H9 (cell line): ENCODE data around the gene FGB. TPM values are rescaled to one million over a fixed set of nuclear protein-coding genes. Genes with fewer than 3 reads are reported as not detected.

Experiments
- DNase-seq: peaks from one replicate; pipeline ENCODE4 v3.0.0-alpha.2; 2017
- H2AFZ ChIP-seq: one replicate; pipeline ENCODE4 v1.6.1; 2013; ENCODE audit warnings: mild to moderate bottlenecking, low read length, control low read depth, moderate library complexity
- H2AK5ac ChIP-seq: 2 replicates; pipeline ENCODE4 v1.6.1; 2013; ENCODE audit warnings: low read length, control low read depth, mixed read lengths; ENCODE audit not compliant: insufficient read length
- H2BK120ac ChIP-seq: one replicate; pipeline ENCODE4 v1.6.1; 2013; ENCODE audit warnings: low read depth, mild to moderate bottlenecking, low read length, control low read depth, inconsistent platforms; ENCODE audit not compliant: poor library complexity, severe bottlenecking
- H2BK12ac ChIP-seq: 2 replicates; pipeline ENCODE4 v1.6.1; 2013; ENCODE audit warnings: low read length, control low read depth, mixed read lengths, low read depth; ENCODE audit not compliant: insufficient read length
- H2BK15ac ChIP-seq: 2 replicates; pipeline ENCODE4 v1.6.1; 2013; ENCODE audit warnings: low read depth, low read length, control low read depth
- H2BK20ac ChIP-seq: one replicate; pipeline ENCODE4 v1.6.1; 2013; ENCODE audit warnings: low read depth, mild to moderate bottlenecking, low read length, control low read depth, inconsistent platforms; ENCODE audit not compliant: poor library complexity, severe bottlenecking
- H2BK5ac ChIP-seq: 2 replicates; pipeline ENCODE4 v1.6.1; 2013; ENCODE audit warnings: low read length, control low read depth, mixed read lengths; ENCODE audit not compliant: insufficient read length
- H3K14ac ChIP-seq: 2 replicates; pipeline ENCODE4 v1.6.1; 2013; ENCODE audit warnings: low read length, control low read depth; ENCODE audit not compliant: insufficient read depth
- H3K18ac ChIP-seq: 2 replicates; pipeline ENCODE4 v1.6.1; 2013; ENCODE audit warnings: low read depth, mild to moderate bottlenecking, mixed read lengths, low read length, control low read depth; ENCODE audit not compliant: insufficient read length
- H3K23ac ChIP-seq: 2 replicates; pipeline ENCODE4 v1.6.1; 2013; ENCODE audit warnings: low read length, control low read depth, mixed read lengths, low read depth; ENCODE audit not compliant: insufficient read length
- H3K23me2 ChIP-seq: 2 replicates; pipeline ENCODE4 v1.6.1; 2013; ENCODE audit warnings: low read depth, mild to moderate bottlenecking, mixed read lengths, low read length, control low read depth; ENCODE audit not compliant: insufficient read length, poor library complexity, severe bottlenecking
- H3K27ac ChIP-seq: 2 replicates; pipeline ENCODE4 v1.5.1; 2013; ENCODE audit warnings: low read length, control low read depth, mixed read lengths, low read depth; ENCODE audit not compliant: insufficient read length
- H3K27me3 ChIP-seq: 2 replicates; pipeline ENCODE4 v1.6.1; 2013; ENCODE audit warnings: low read length, control low read depth, inconsistent platforms; ENCODE audit not compliant: insufficient read depth
- H3K4ac ChIP-seq: 2 replicates; pipeline ENCODE4 v1.6.1; 2013; ENCODE audit warnings: low read depth, mild to moderate bottlenecking, control low read depth, inconsistent platforms, low read length, moderate library complexity
- H3K4me1 ChIP-seq: 2 replicates; pipeline ENCODE4 v1.6.1; 2013; ENCODE audit warnings: low read length, control low read depth, inconsistent platforms; ENCODE audit not compliant: insufficient read depth
- H3K4me2 ChIP-seq: 2 replicates; pipeline ENCODE4 v1.6.1; 2013; ENCODE audit warnings: low read length, control low read depth, mixed read lengths; ENCODE audit not compliant: insufficient read length, insufficient read depth
- H3K56ac ChIP-seq: 2 replicates; pipeline ENCODE4 v1.6.1; 2013; ENCODE audit warnings: low read depth, mild to moderate bottlenecking, mixed read lengths, low read length, control low read depth; ENCODE audit not compliant: insufficient read length
- H3K79me1 ChIP-seq: 2 replicates; pipeline ENCODE4 v1.6.1; 2013; ENCODE audit warnings: low read depth, mild to moderate bottlenecking, moderate library complexity, low read length, control low read depth, inconsistent platforms; ENCODE audit not compliant: insufficient read depth, poor library complexity, severe bottlenecking
- H3K79me2 ChIP-seq: 2 replicates; pipeline ENCODE4 v1.6.1; 2013; ENCODE audit warnings: low read length, control low read depth, inconsistent platforms; ENCODE audit not compliant: insufficient read depth
- H3K9ac ChIP-seq: 2 replicates; pipeline ENCODE4 v1.6.1; 2013; ENCODE audit warnings: low read length, control low read depth, mixed read lengths; ENCODE audit not compliant: insufficient read length; ENCODE audit errors: extremely low read depth
- H3K9me3 ChIP-seq: one replicate; pipeline ENCODE4 v1.6.1; 2013; ENCODE audit warnings: low read depth, low read length, inconsistent platforms; ENCODE audit not compliant: control insufficient read depth
- H3T11ph ChIP-seq: one replicate; pipeline ENCODE4 v1.6.1; 2013; ENCODE audit warnings: mild to moderate bottlenecking, low read length, control low read depth, inconsistent platforms
- H4K20me1 ChIP-seq: one replicate; pipeline ENCODE4 v1.6.1; 2013; ENCODE audit not compliant: control insufficient read depth, insufficient read length, insufficient read depth
- H4K5ac ChIP-seq: 2 replicates; pipeline ENCODE4 v1.6.1; 2013; ENCODE audit warnings: low read depth, mild to moderate bottlenecking, mixed read lengths, low read length, control low read depth; ENCODE audit not compliant: insufficient read length
- H4K8ac ChIP-seq: replicated peaks from 2 replicates; pipeline ENCODE4 v1.6.1; 2013; ENCODE audit warnings: low read length, control low read depth, mixed read lengths, low read depth; ENCODE audit not compliant: insufficient read length
- H4K91ac ChIP-seq: 2 replicates; pipeline ENCODE4 v1.6.1; 2013; ENCODE audit warnings: low read depth, mild to moderate bottlenecking, moderate library complexity, mixed read lengths, low read length, control low read depth; ENCODE audit not compliant: insufficient read length
- H3K27ac Mint-ChIP-seq, 3 experiments: 2 replicates in 2 of 3; 3 replicates in 1 of 3; pipeline ENCODE4 v1.8.0; 2020 to 2021; ENCODE audit warnings: mixed read lengths in 3 of 3, mild to moderate bottlenecking in 1 of 3, moderate library complexity in 1 of 3
- H3K27me3 Mint-ChIP-seq: 2 replicates; pipeline ENCODE4 v1.8.0; 2021; ENCODE audit warnings: low read depth, mild to moderate bottlenecking, moderate library complexity, mixed read lengths
- H3K36me3 Mint-ChIP-seq, 3 experiments: 2 replicates in 2 of 3; 3 replicates in 1 of 3; pipeline ENCODE4 v1.8.0; 2020 to 2021; ENCODE audit warnings: low read depth in 3 of 3, mixed read lengths in 3 of 3; ENCODE audit not compliant: insufficient read depth in 1 of 3
- H3K4me1 Mint-ChIP-seq, 2 experiments: 2 replicates each; pipeline ENCODE4 v1.8.0; 2020; ENCODE audit warnings: mixed read lengths in 2 of 2
- H3K4me3 Mint-ChIP-seq, 2 experiments: 2 replicates in 1 of 2; 3 replicates in 1 of 2; pipeline ENCODE4 v1.8.0; 2020 to 2021; ENCODE audit warnings: mild to moderate bottlenecking in 2 of 2, mixed read lengths in 2 of 2, moderate library complexity in 1 of 2
- H3K9me3 Mint-ChIP-seq, 2 experiments: 2 replicates in 1 of 2; 3 replicates in 1 of 2; pipeline ENCODE4 v1.8.0; 2020; ENCODE audit warnings: mild to moderate bottlenecking in 2 of 2, mixed read lengths in 2 of 2, moderate library complexity in 1 of 2
- CTCF ChIP-seq: fragments of 200-600 bp; sonication (generic); conservative IDR thresholded peaks from 3 replicates; pipeline ENCODE4 v1.8.0; 2021; ENCODE audit warnings: antibody characterized with exemption, mild to moderate bottlenecking
- WGBS: extraction: QIAGEN DNeasy Blood & Tissue Kit; methylation state at CpG from one replicate; pipeline ENCODE4 v1.1.7; 2013; ENCODE audit warnings: missing lambda C conversion rate, low lambda C conversion rate, mixed read lengths; ENCODE audit not compliant: insufficient read length; ENCODE audit errors: extremely low coverage; 5-methylcytosine and 5-hydroxymethylcytosine counted together
- total RNA-seq: library from RNA; stranded (reverse); gene quantifications from 2 replicates; pipeline ENCODE4 v1.2.1, GENCODE V29; 2021

FGB gene
- total RNA-seq, 1 experiment from 2014 or later, result not detected

GRCh38 chr4:154608361-154609252, 45.8 kb downstream of the FGB start:
- Histone ChIP-seq H3K56ac (no peak overlapping the region), H4K91ac (no peak overlapping the region), H4K8ac (no peak overlapping the region), H3T11ph (no peak overlapping the region), H3K79me2 (no peaks in the 10 kb centered on the region), H3K9me3 (no peaks in the 10 kb centered on the region), H2BK20ac (no peak overlapping the region), H3K4me2 (no peak overlapping the region), H4K5ac (no peak overlapping the region), H3K23me2 (no peaks in the 10 kb centered on the region), H2BK12ac (no peak overlapping the region), H4K20me1 (no peaks in the 10 kb centered on the region), H3K4me1 (no peaks in the 10 kb centered on the region), H3K27ac (no peak overlapping the region), H2BK120ac (no peak overlapping the region), H2BK5ac (no peak overlapping the region), H2AK5ac (no peak overlapping the region), H3K23ac (no peak overlapping the region), H2BK15ac (no peak overlapping the region), H3K14ac (no peak overlapping the region), H2AFZ (no peak overlapping the region), H3K27me3 (no peaks in the 10 kb centered on the region), H3K4ac (no peak overlapping the region), H3K18ac (no peak overlapping the region), H3K9ac (no peak overlapping the region), H3K79me1 (no peaks in the 10 kb centered on the region)
- no CpG with 5 or more reads among the region's 3 CpGs for WGBS
- H3K27ac Mint-ChIP-seq, result no peak overlapping the region
- no peaks in the 10 kb centered on the region for H3K9me3 Mint-ChIP-seq
- H3K4me1 Mint-ChIP-seq, result peaks cover 3% of the 10 kb centered on the region in 2 experiments; a peak in 2 of 4 replicates
- TF ChIP-seq CTCF, result no peak
- no peaks in the 10 kb centered on the region for H3K27me3 Mint-ChIP-seq
- DNase-seq, result no peak
- no peak overlapping the region for H3K4me3 Mint-ChIP-seq
- no peaks in the 10 kb centered on the region for H3K36me3 Mint-ChIP-seq
